ENCODE results near the gene GNG7. TPM values are rescaled to one million over a fixed set of nuclear protein-coding genes. Genes with fewer than 3 reads are reported as not detected.

The GNG7 gene
- total and polyA plus RNA-seq, 10 of the 15 experiments (the other 5 are each of a cell fraction or from before 2014, with no cell fraction given), result 1.9 to 13.6 (median 6.5) TPM

DNA sequence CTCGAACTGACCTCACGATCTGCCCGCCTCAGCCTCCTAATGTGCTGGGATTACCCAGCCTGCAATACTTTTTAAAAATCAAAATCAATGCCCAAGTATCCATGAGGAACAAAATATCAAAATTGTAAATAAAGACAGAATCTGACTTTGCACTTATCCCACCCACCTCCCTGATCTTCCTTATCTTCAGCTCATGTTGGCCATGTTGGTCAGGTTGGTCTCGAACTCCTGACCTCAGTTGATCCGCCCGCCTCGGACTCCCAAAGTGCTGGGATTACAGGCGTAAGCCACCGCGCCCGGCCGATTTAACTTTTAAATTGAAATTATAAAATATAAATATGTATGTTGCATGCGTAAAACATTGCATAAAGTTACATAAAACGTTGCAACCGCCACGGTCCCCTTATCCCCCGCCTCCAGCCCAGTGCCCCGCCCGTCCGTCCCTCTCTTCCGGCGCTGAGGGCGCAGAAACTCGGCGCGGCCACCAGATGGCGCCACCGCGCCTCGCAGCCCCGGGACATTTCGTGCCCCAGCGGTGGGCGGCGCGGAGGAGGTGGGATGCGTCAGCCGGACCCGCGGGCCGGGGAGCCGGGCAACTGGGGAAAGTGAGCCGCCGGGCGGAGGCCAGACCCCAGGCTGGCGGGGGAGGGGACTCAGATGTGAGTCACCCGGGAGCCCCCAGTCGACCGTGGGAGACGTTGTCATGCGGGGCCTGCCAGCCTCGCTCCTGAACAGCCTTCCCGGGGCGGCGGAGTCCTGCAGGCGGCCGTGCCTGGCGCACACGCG, 228.1 kb downstream of the GNG7 start (continued):
- TF ChIP-seq PBX3 (IDR thresholded peaks at IDR 0.05; ENCODE audit: insufficient replicate concordance, low read depth, low read length), result no peak
- TF ChIP-seq TCF3 (IDR thresholded peaks at IDR 0.05; ENCODE audit: borderline replicate concordance, insufficient read depth, low read depth, low read length), result peak; percentile 49
- TF ChIP-seq IKZF2 (IDR thresholded peaks at IDR 0.05), result peak in 1 of 2 experiments; percentile 54; a peak in 1 of 4 replicates
- TF ChIP-seq MYC (IDR thresholded peaks at IDR 0.05; ENCODE audit: insufficient read depth, insufficient read length, insufficient replicate concordance, low read length, severe bottlenecking), result no peak
- TF ChIP-seq SUPT20H (IDR thresholded peaks at IDR 0.05; ENCODE audit: borderline replicate concordance, control insufficient read depth, low read depth, low read length), result no peak
- TF ChIP-seq HDAC2 (IDR thresholded peaks at IDR 0.05), result no peak
- TF ChIP-seq CBX5 (IDR thresholded peaks at IDR 0.05; ENCODE audit: low read depth), result peak; percentile 53; the same call in 1 of the 2 replicates
- no peak for TF ChIP-seq SPI1 (IDR thresholded peaks at IDR 0.05; ENCODE audit: borderline replicate concordance, insufficient read depth, low read depth, low read length)
- peak; percentile 70; the same call in 1 of the 2 replicates for TF ChIP-seq RB1 (IDR thresholded peaks at IDR 0.05; ENCODE audit: borderline replicate concordance)
- no peak for TF ChIP-seq RCOR1 (conservative IDR thresholded peaks at IDR 0.05; ENCODE audit: low read depth, low read length)
- TF ChIP-seq WRNIP1 (IDR thresholded peaks at IDR 0.05; ENCODE audit: borderline replicate concordance, low read depth, low read length), result no peak
- no peak for TF ChIP-seq BCL11A (IDR thresholded peaks at IDR 0.05; ENCODE audit: low read depth, low read length)
- peak; percentile 82; the same call in 1 of the 2 replicates for TF ChIP-seq ELK1 (IDR thresholded peaks at IDR 0.05; ENCODE audit: low read depth, low read length)
- no peak for TF ChIP-seq SIN3A (IDR thresholded peaks at IDR 0.05; ENCODE audit: low read depth, low read length)
- no peak for TF ChIP-seq PAX8 (IDR thresholded peaks at IDR 0.05)
- no peak for TF ChIP-seq KLF5 (IDR thresholded peaks at IDR 0.05; ENCODE audit: partially characterized antibody)
- TF ChIP-seq, protein P1, sequence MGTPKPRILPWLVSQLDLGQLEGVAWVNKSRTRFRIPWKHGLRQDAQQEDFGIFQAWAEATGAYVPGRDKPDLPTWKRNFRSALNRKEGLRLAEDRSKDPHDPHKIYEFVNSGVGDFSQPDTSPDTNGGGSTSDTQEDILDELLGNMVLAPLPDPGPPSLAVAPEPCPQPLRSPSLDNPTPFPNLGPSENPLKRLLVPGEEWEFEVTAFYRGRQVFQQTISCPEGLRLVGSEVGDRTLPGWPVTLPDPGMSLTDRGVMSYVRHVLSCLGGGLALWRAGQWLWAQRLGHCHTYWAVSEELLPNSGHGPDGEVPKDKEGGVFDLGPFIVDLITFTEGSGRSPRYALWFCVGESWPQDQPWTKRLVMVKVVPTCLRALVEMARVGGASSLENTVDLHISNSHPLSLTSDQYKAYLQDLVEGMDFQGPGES (IDR thresholded peaks at IDR 0.05), result 0 out of 2 replicates have a peak, but pooled peaks have one; percentile 11
- TF ChIP-seq, protein P2, sequence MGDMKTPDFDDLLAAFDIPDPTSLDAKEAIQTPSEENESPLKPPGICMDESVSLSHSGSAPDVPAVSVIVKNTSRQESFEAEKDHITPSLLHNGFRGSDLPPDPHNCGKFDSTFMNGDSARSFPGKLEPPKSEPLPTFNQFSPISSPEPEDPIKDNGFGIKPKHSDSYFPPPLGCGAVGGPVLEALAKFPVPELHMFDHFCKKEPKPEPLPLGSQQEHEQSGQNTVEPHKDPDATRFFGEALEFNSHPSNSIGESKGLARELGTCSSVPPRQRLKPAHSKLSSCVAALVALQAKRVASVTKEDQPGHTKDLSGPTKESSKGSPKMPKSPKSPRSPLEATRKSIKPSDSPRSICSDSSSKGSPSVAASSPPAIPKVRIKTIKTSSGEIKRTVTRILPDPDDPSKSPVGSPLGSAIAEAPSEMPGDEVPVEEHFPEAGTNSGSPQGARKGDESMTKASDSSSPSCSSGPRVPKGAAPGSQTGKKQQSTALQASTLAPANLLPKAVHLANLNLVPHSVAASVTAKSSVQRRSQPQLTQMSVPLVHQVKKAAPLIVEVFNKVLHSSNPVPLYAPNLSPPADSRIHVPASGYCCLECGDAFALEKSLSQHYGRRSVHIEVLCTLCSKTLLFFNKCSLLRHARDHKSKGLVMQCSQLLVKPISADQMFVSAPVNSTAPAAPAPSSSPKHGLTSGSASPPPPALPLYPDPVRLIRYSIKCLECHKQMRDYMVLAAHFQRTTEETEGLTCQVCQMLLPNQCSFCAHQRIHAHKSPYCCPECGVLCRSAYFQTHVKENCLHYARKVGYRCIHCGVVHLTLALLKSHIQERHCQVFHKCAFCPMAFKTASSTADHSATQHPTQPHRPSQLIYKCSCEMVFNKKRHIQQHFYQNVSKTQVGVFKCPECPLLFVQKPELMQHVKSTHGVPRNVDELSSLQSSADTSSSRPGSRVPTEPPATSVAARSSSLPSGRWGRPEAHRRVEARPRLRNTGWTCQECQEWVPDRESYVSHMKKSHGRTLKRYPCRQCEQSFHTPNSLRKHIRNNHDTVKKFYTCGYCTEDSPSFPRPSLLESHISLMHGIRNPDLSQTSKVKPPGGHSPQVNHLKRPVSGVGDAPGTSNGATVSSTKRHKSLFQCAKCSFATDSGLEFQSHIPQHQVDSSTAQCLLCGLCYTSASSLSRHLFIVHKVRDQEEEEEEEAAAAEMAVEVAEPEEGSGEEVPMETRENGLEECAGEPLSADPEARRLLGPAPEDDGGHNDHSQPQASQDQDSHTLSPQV (IDR thresholded peaks at IDR 0.05), result 0 out of 2 replicates have a peak, but pooled peaks have one; percentile 63
- TF ChIP-seq, protein P3, sequence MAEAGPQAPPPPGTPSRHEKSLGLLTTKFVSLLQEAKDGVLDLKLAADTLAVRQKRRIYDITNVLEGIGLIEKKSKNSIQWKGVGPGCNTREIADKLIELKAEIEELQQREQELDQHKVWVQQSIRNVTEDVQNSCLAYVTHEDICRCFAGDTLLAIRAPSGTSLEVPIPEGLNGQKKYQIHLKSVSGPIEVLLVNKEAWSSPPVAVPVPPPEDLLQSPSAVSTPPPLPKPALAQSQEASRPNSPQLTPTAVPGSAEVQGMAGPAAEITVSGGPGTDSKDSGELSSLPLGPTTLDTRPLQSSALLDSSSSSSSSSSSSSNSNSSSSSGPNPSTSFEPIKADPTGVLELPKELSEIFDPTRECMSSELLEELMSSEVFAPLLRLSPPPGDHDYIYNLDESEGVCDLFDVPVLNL (IDR thresholded peaks at IDR 0.05; ENCODE audit: low read depth, low read length), result no peak
- no peak for TF ChIP-seq TCF7 (IDR thresholded peaks at IDR 0.05; ENCODE audit: borderline replicate concordance)
- peak; percentile 93 for TF ChIP-seq IKZF1 (conservative IDR thresholded peaks at IDR 0.05)

Measured in GM12878 (cell line).